ENCODE results near the gene KIF5B.
"Not testable (repeated sequence)": the region's sequence is repeated elsewhere in the genome, so short reads cannot be mapped to it uniquely, and the experiment has no call there.

DNA sequence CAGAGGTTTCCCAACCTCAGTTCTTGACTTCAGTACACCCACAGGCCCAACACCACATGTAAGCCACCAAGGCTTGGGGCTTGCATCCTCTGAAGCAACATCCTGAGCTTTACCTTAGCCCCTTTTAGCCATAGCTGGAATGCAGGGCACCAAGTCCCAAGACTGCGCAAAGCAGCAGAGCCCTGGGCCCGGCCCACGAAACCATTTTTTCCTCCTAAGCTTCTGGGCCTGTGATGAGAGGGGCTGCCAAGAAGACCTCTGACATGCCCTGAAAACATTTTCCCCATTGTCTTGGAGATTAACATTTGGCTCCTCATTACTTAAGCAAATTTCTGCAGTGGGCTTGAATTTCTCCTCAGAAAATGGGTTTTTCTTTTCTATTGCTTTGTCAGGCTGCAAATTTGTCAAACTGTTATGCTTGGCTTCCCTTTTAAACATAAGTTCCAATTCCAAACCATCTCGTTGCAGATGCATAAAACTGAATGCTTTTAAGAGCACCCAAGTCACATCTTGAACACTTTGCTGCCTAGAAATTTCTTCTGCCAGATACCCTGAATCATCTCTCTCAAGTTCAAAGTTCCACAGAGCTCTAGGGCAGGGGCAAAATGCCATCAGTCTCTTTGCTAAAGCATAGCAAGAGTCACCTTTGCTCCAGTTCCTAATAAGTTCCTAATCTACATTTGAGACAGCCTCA is 42.5 kb upstream of the KIF5B start:
- TF ChIP-seq, protein P1, sequence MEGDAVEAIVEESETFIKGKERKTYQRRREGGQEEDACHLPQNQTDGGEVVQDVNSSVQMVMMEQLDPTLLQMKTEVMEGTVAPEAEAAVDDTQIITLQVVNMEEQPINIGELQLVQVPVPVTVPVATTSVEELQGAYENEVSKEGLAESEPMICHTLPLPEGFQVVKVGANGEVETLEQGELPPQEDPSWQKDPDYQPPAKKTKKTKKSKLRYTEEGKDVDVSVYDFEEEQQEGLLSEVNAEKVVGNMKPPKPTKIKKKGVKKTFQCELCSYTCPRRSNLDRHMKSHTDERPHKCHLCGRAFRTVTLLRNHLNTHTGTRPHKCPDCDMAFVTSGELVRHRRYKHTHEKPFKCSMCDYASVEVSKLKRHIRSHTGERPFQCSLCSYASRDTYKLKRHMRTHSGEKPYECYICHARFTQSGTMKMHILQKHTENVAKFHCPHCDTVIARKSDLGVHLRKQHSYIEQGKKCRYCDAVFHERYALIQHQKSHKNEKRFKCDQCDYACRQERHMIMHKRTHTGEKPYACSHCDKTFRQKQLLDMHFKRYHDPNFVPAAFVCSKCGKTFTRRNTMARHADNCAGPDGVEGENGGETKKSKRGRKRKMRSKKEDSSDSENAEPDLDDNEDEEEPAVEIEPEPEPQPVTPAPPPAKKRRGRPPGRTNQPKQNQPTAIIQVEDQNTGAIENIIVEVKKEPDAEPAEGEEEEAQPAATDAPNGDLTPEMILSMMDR (conservative IDR thresholded peaks at IDR 0.05; ENCODE audit: low read length) = not testable (repeated sequence)
- not testable (repeated sequence) for TF ChIP-seq EZH2phosphoT487 (IDR thresholded peaks at IDR 0.05; ENCODE audit: borderline replicate concordance)
